ENCODE results near the gene DCAF6. TPM values are rescaled to one million over a fixed set of nuclear protein-coding genes. Genes with fewer than 3 reads are reported as not detected.

DCAF6 gene
- polyA plus RNA-seq, 4 donors: 28.9 to 63.2 (median 35.6) TPM

DNA sequence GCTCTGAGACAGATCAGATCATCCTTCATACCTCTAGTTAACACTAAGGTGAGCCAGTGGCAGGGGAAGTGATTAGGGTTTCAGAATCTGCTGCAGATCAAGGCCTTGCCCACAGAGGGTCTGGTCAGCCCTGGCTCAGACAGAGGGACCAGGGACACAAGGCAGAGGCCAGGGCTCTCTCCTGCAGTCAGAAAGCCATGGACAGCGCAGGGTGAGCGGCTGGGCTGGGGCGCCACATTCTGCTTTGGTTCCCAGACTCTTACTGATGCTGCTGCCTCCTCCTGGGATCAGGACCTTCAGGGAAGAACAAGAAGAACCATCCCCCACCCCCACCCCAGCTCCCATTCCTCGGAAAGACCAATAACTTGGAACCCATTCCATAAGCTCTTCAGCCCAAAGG, 157.1 kb downstream of the DCAF6 start:
- 92 to 96% (median 94%) methylated on average over 4 of the region's 4 CpGs for WGBS, 3 donors
- no peaks in the 10 kb centered on the region for H3K9me3 ChIP-seq (ENCODE audit: control insufficient read depth in 2 of 2, insufficient read depth in 1 of 2, low read depth in 1 of 2, low read length in 1 of 2)
- peaks cover 0 to 42% (median 0%) of the 10 kb centered on the region in 3 donors for H3K36me3 ChIP-seq (ENCODE audit: control insufficient read depth in 3 of 3, insufficient read depth in 2 of 3, low read depth in 1 of 3, low read length in 3 of 3)
- H3K27me3 ChIP-seq (ENCODE audit: control insufficient read depth in 3 of 3, insufficient read depth in 3 of 3, low read length in 3 of 3): no peaks in the 10 kb centered on the region
- no peak overlapping the region for H3K27ac ChIP-seq (ENCODE audit: low read depth in 1 of 3, low read length in 2 of 3)
- peaks cover 0 to 7% (median 0%) of the 10 kb centered on the region in 3 donors for H3K4me1 ChIP-seq (ENCODE audit: control insufficient read depth in 3 of 3, insufficient read depth in 2 of 3, low read depth in 1 of 3, low read length in 2 of 3)
- FAIRE-seq (no peak), DNase-seq (no peak)
- no peak overlapping the region for H3K4me3 ChIP-seq (ENCODE audit: low read depth in 1 of 3, low read length in 3 of 3)

GRCh38 chr1:168095476-168095875, 159.0 kb downstream of the DCAF6 start:
- H3K9me3 ChIP-seq (ENCODE audit: control insufficient read depth in 2 of 2, insufficient read depth in 1 of 2, low read depth in 1 of 2, low read length in 1 of 2): no peaks in the 10 kb centered on the region
- no peaks in the 10 kb centered on the region for H3K27me3 ChIP-seq (ENCODE audit: control insufficient read depth in 3 of 3, insufficient read depth in 3 of 3, low read length in 3 of 3)
- H3K36me3 ChIP-seq (ENCODE audit: control insufficient read depth in 3 of 3, insufficient read depth in 2 of 3, low read depth in 1 of 3, low read length in 3 of 3): peaks cover 0 to 36% (median 0%) of the 10 kb centered on the region in 3 donors
- 93 to 96% (median 94%) methylated on average over 6 of the region's 6 CpGs for WGBS, 3 donors
- no peak overlapping the region for H3K27ac ChIP-seq (ENCODE audit: low read depth in 1 of 3, low read length in 2 of 3)
- H3K4me1 ChIP-seq (ENCODE audit: control insufficient read depth in 3 of 3, insufficient read depth in 2 of 3, low read depth in 1 of 3, low read length in 2 of 3): no peaks in the 10 kb centered on the region
- FAIRE-seq: no peak
- no peak overlapping the region for H3K4me3 ChIP-seq (ENCODE audit: low read depth in 1 of 3, low read length in 3 of 3)
- no peak for DNase-seq

- 93 to 95% (median 94%) methylated on average over 27 of the region's 27 CpGs for WGBS, 3 donors
- DNase-seq (no peak), FAIRE-seq (no peak)
- no peaks in the 10 kb centered on the region for H3K9me3 ChIP-seq (ENCODE audit: control insufficient read depth in 2 of 2, insufficient read depth in 1 of 2, low read depth in 1 of 2, low read length in 1 of 2)
- H3K27ac ChIP-seq (ENCODE audit: low read depth in 1 of 3, low read length in 2 of 3): no peak overlapping the region
- H3K4me3 ChIP-seq (ENCODE audit: low read depth in 1 of 3, low read length in 3 of 3): no peak overlapping the region
- H3K36me3 ChIP-seq (ENCODE audit: control insufficient read depth in 3 of 3, insufficient read depth in 2 of 3, low read depth in 1 of 3, low read length in 3 of 3): peaks cover 0 to 34% (median 0%) of the 10 kb centered on the region in 3 donors
- no peaks in the 10 kb centered on the region for H3K27me3 ChIP-seq (ENCODE audit: control insufficient read depth in 3 of 3, insufficient read depth in 3 of 3, low read length in 3 of 3)
- no peaks in the 10 kb centered on the region for H3K4me1 ChIP-seq (ENCODE audit: control insufficient read depth in 3 of 3, insufficient read depth in 2 of 3, low read depth in 1 of 3, low read length in 2 of 3)
These were observed 160.0 kb downstream of the DCAF6 start for GRCh38 chr1:168096296-168097165.

DNA sequence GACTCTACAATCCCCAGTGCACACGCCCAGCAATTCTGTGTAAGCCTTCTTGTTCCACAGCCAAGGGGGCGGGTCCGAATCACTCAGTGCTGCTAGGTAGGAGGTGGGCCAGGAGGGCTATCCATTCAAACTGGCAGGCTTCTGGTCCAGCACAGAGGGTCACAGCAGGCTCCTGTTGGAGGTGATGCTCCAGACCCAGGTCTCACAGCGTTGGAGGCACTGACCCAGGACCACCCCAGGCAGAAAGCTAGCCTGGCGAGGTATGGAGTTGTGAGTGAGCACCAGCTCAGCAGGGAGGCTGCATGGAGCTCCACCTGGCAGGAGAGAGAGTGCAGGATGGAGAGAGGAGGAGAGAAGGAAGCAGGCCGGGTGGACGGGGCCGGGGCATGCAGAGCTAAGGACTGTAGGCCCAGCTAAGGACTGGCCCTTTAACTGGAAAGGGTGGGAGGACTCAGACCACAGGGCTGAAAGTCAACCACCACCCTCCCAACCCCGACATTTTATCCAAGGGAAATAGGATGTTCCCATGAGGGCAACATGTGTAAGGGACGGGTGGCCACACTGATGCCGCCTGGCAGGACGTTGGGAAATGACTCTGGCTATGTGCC, 161.5 kb downstream of the DCAF6 start:
- Histone ChIP-seq H3K4me3 (ENCODE audit: low read depth in 1 of 3, low read length in 3 of 3) (no peak overlapping the region), H3K4me1 (ENCODE audit: control insufficient read depth in 3 of 3, insufficient read depth in 2 of 3, low read depth in 1 of 3, low read length in 2 of 3) (no peaks in the 10 kb centered on the region), H3K27ac (ENCODE audit: low read depth in 1 of 3, low read length in 2 of 3) (no peak overlapping the region), H3K9me3 (ENCODE audit: control insufficient read depth in 2 of 2, insufficient read depth in 1 of 2, low read depth in 1 of 2, low read length in 1 of 2) (no peaks in the 10 kb centered on the region), H3K27me3 (ENCODE audit: control insufficient read depth in 3 of 3, insufficient read depth in 3 of 3, low read length in 3 of 3) (no peaks in the 10 kb centered on the region), H3K36me3 (ENCODE audit: control insufficient read depth in 3 of 3, insufficient read depth in 2 of 3, low read depth in 1 of 3, low read length in 3 of 3) (peaks cover 0 to 37% (median 0%) of the 10 kb centered on the region in 3 donors)
- no peak for DNase-seq
- 80 to 90% (median 84%) methylated on average over 12 of the region's 12 CpGs for WGBS, 3 donors
- no peak for FAIRE-seq

- Histone ChIP-seq H3K27me3 (ENCODE audit: control insufficient read depth in 3 of 3, insufficient read depth in 3 of 3, low read length in 3 of 3) (no peaks in the 10 kb centered on the region), H3K4me3 (ENCODE audit: low read depth in 1 of 3, low read length in 3 of 3) (no peak overlapping the region), H3K9me3 (ENCODE audit: control insufficient read depth in 2 of 2, insufficient read depth in 1 of 2, low read depth in 1 of 2, low read length in 1 of 2) (no peaks in the 10 kb centered on the region), H3K4me1 (ENCODE audit: control insufficient read depth in 3 of 3, insufficient read depth in 2 of 3, low read depth in 1 of 3, low read length in 2 of 3) (no peaks in the 10 kb centered on the region), H3K27ac (ENCODE audit: low read depth in 1 of 3, low read length in 2 of 3) (no peak overlapping the region), H3K36me3 (ENCODE audit: control insufficient read depth in 3 of 3, insufficient read depth in 2 of 3, low read depth in 1 of 3, low read length in 3 of 3) (peaks cover 0 to 38% (median 0%) of the 10 kb centered on the region in 3 donors)
- 91 to 95% (median 93%) methylated on average over 15 of the region's 15 CpGs for WGBS, 3 donors
- DNase-seq (no peak), FAIRE-seq (no peak)
These were observed 162.2 kb downstream of the DCAF6 start for GRCh38 chr1:168098534-168099320.

DNA sequence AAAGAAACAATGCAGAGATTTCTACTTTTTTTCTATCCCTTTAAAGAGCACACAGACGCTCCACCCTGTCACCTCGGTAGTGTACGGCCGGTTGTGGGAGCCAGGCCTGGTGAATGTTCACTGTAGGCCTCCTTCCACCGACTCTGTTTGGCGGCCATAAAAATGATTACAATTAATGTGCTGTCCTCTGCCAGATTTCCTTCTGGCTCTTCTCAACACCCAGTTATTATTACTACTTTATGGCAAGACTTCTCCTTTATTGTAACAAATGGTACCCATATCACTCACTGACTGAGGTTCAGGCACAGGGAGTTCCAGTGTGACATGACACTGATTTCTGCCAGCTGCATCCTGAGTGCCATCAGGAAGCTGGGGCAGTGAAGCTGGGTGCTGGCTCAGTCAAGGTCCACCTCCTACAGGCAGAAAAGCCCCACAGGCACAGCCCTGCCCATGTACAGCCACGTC, 162.9 kb downstream of the DCAF6 start:
- DNase-seq: no peak
- Histone ChIP-seq H3K36me3 (ENCODE audit: control insufficient read depth in 3 of 3, insufficient read depth in 2 of 3, low read depth in 1 of 3, low read length in 3 of 3) (peaks cover 0 to 45% (median 0%) of the 10 kb centered on the region in 3 donors), H3K27me3 (ENCODE audit: control insufficient read depth in 3 of 3, insufficient read depth in 3 of 3, low read length in 3 of 3) (no peaks in the 10 kb centered on the region), H3K4me3 (ENCODE audit: low read depth in 1 of 3, low read length in 3 of 3) (no peak overlapping the region), H3K9me3 (ENCODE audit: control insufficient read depth in 2 of 2, insufficient read depth in 1 of 2, low read depth in 1 of 2, low read length in 1 of 2) (no peaks in the 10 kb centered on the region), H3K27ac (ENCODE audit: low read depth in 1 of 3, low read length in 2 of 3) (no peak overlapping the region), H3K4me1 (ENCODE audit: control insufficient read depth in 3 of 3, insufficient read depth in 2 of 3, low read depth in 1 of 3, low read length in 2 of 3) (no peaks in the 10 kb centered on the region)
- no peak for FAIRE-seq
- WGBS, 3 donors: 76 to 87% (median 81%) methylated on average over 7 of the region's 7 CpGs

DNA sequence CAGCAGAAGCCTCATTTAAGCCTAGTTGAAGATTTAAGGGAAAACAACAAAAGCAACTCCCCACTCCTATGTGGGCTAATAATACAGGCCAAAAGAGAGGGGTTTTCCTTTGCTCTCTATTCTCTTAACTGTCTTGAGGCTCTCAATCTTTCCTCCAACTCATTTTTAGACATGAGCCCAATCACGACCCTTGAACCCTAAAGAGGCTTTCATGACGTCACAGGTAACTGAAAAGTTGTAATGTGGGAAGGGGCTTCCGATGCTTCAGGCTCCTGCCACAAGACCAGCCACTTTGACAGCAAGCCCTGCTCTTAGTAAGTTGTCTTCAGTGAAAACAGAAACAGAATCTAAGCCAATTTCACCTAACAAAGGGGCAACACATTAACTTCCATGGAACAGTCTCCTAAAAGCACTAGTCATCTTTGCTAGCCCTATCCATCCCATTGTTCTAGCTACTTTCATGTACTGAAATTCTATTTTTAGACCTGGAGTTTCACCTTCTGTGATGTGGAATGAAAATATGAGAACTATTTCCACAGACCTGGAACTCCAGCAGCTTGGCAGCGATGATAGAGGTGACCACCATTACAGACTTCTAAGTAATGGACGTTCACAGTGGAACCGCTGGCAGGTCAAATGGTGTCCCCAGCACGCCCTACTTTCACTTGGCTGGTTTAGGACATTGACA, 164.0 kb downstream of the DCAF6 start:
- Histone ChIP-seq H3K36me3 (ENCODE audit: control insufficient read depth in 3 of 3, insufficient read depth in 2 of 3, low read depth in 1 of 3, low read length in 3 of 3) (peaks cover 0 to 48% (median 0%) of the 10 kb centered on the region in 3 donors), H3K4me1 (ENCODE audit: control insufficient read depth in 3 of 3, insufficient read depth in 2 of 3, low read depth in 1 of 3, low read length in 2 of 3) (no peaks in the 10 kb centered on the region), H3K27me3 (ENCODE audit: control insufficient read depth in 3 of 3, insufficient read depth in 3 of 3, low read length in 3 of 3) (no peaks in the 10 kb centered on the region), H3K27ac (ENCODE audit: low read depth in 1 of 3, low read length in 2 of 3) (no peak overlapping the region), H3K9me3 (ENCODE audit: control insufficient read depth in 2 of 2, insufficient read depth in 1 of 2, low read depth in 1 of 2, low read length in 1 of 2) (no peaks in the 10 kb centered on the region), H3K4me3 (ENCODE audit: low read depth in 1 of 3, low read length in 3 of 3) (no peak overlapping the region)
- DNase-seq (no peak), FAIRE-seq (no peak)
- WGBS, 3 donors: 89 to 90% (median 90%) methylated on average over 7 of the region's 7 CpGs

GRCh38 chr1:168101336-168101735, 164.9 kb downstream of the DCAF6 start:
- no peak for FAIRE-seq
- Histone ChIP-seq H3K4me1 (ENCODE audit: control insufficient read depth in 3 of 3, insufficient read depth in 2 of 3, low read depth in 1 of 3, low read length in 2 of 3) (no peaks in the 10 kb centered on the region), H3K27me3 (ENCODE audit: control insufficient read depth in 3 of 3, insufficient read depth in 3 of 3, low read length in 3 of 3) (no peaks in the 10 kb centered on the region), H3K4me3 (ENCODE audit: low read depth in 1 of 3, low read length in 3 of 3) (no peak overlapping the region), H3K27ac (ENCODE audit: low read depth in 1 of 3, low read length in 2 of 3) (no peak overlapping the region), H3K9me3 (ENCODE audit: control insufficient read depth in 2 of 2, insufficient read depth in 1 of 2, low read depth in 1 of 2, low read length in 1 of 2) (no peaks in the 10 kb centered on the region), H3K36me3 (ENCODE audit: control insufficient read depth in 3 of 3, insufficient read depth in 2 of 3, low read depth in 1 of 3, low read length in 3 of 3) (peaks cover 0 to 40% (median 0%) of the 10 kb centered on the region in 3 donors)
- WGBS, 3 donors: 90 to 93% (median 92%) methylated on average over 8 of the region's 8 CpGs
- no peak for DNase-seq
